ENCODE measurements around the gene DEPDC5. TPM values are rescaled to one million over a fixed set of nuclear protein-coding genes. Genes with fewer than 3 reads are reported as not detected.

Gene DEPDC5
- total and polyA plus RNA-seq, 3 experiments from 2014 or later = 11.1 to 38.1 (median 29.1) TPM

DNA sequence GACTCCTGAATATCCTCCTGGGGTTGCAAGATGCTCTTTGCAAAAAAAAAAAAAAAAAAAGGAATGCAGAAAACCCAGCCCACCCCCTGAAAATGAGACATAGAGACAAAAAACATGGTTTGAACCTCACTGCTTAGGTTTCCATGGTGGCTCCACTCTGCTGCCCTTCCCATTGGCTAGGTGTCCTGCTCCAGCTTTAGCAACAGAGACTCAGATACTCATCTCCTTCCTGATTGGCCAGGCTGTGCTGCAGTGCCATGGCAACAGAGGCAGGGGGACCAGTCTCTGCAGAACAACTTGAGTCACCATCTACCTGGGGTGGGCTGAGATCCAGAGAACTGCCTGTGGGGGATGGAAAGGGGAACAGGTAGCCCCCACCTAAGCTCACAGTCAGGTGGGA, 173.2 kb downstream of the DEPDC5 start:
- Mint-ChIP-seq H3K9me3 (no peaks in the 10 kb centered on the region), H3K4me3 (no peak overlapping the region), H3K36me3 (peaks cover 0 to 5% (median 0%) of the 10 kb centered on the region in 3 donors), H3K27me3 (peaks cover 12 to 44% of the 10 kb centered on the region in 2 donors), H3K27ac (no peak overlapping the region), H3K4me1 (no peaks in the 10 kb centered on the region)
- no peak overlapping the region for H3K27ac ChIP-seq (ENCODE audit: low read depth, low read length)
- no peaks in the 10 kb centered on the region for H3K9me3 ChIP-seq (ENCODE audit: low read length)
- no peak for DNase-seq
- H3K36me3 ChIP-seq (ENCODE audit: insufficient read depth, low read length) = no peaks in the 10 kb centered on the region
- no peak overlapping the region for H3K4me3 ChIP-seq (ENCODE audit: low read length)
- no peaks in the 10 kb centered on the region for H3K4me1 ChIP-seq (ENCODE audit: insufficient read depth, low read length)
- POLR2A ChIA-PET = no interaction called here
- H3K27me3 ChIP-seq (ENCODE audit: insufficient read depth, low read length, poor library complexity, severe bottlenecking) = no peaks in the 10 kb centered on the region
- CTCF ChIA-PET = no interaction called here

DNA sequence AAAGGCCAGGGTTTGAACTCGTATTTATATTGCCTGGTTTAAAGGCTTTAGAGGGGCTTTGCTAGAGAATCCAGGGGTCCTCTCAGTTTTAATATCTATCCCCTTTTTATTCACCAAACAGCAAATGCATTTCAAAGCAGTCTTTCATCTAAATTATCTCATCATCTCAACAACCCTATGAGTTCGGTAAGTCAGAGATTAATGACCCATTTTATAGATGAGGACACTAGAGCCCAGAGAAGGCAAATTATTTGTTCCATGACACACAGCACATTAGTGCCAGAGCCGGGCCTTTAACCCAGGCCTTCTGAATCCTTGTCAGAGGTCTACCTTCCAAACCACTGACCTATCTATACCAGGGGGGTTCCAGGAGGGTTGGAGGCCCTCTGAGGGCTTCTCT, 173.7 kb downstream of the DEPDC5 start:
- Histone ChIP-seq H3K4me3 (ENCODE audit: low read length) (no peak overlapping the region), H3K36me3 (ENCODE audit: insufficient read depth, low read length) (no peaks in the 10 kb centered on the region), H3K4me1 (ENCODE audit: insufficient read depth, low read length) (no peaks in the 10 kb centered on the region), H3K9me3 (ENCODE audit: low read length) (no peaks in the 10 kb centered on the region), H3K27ac (ENCODE audit: low read depth, low read length) (no peak overlapping the region), H3K27me3 (ENCODE audit: insufficient read depth, low read length, poor library complexity, severe bottlenecking) (no peaks in the 10 kb centered on the region)
- no peaks in the 10 kb centered on the region for H3K9me3 Mint-ChIP-seq
- H3K4me1 Mint-ChIP-seq = no peaks in the 10 kb centered on the region
- CTCF ChIA-PET = no interaction called here
- H3K27ac Mint-ChIP-seq = no peak overlapping the region
- no peak for DNase-seq
- H3K4me3 Mint-ChIP-seq = no peak overlapping the region
- peaks cover 0 to 5% (median 0%) of the 10 kb centered on the region in 3 donors for H3K36me3 Mint-ChIP-seq
- H3K27me3 Mint-ChIP-seq = peaks cover 12 to 43% of the 10 kb centered on the region in 2 donors
- POLR2A ChIA-PET = no interaction called here

DNA sequence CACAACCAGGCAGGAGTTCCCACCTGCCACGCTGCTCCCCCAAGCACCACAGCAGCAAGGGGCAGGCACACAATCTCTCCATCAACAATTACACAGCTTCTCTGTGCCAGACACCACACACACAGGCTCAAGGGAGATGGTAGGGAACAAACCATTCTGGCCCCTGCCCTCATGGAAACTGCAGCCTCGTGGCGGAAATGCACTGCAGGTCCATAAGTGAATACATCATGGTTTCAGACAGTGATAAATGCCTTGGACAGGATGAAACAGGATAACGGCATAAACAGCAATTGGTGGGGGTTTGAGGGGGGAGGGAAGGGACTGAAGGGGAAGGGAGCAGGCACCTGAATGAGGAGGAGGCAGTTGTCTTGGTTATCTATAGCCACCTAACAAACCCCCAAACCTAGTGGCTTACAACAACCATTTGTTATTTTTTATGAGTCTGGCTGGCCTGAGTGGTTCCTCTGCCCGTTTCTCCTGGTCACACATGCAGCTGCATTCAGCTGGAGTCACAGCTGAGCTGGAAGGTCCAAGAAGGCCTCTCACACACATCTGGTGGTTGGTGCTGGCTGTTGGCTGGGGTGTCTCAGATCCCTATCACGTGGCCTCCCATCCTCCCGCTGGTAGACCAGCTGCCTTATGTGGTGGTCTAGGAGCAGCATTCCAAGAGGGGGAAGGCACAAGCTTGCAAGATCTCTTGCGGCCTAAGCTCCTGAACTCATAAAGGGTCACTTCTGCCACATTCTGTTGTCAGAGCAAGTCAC, 175.5 kb downstream of the DEPDC5 start:
- POLR2A ChIA-PET = no interaction called here
- no peak for DNase-seq
- Mint-ChIP-seq H3K4me1 (no peaks in the 10 kb centered on the region), H3K36me3 (peaks cover 0 to 5% (median 0%) of the 10 kb centered on the region in 3 donors), H3K4me3 (no peak overlapping the region), H3K27ac (no peak overlapping the region), H3K27me3 (peaks cover 10 to 36% of the 10 kb centered on the region in 2 donors), H3K9me3 (no peaks in the 10 kb centered on the region)
- Histone ChIP-seq H3K27me3 (ENCODE audit: insufficient read depth, low read length, poor library complexity, severe bottlenecking) (no peaks in the 10 kb centered on the region), H3K4me1 (ENCODE audit: insufficient read depth, low read length) (no peaks in the 10 kb centered on the region), H3K9me3 (ENCODE audit: low read length) (no peaks in the 10 kb centered on the region), H3K4me3 (ENCODE audit: low read length) (no peak overlapping the region), H3K36me3 (ENCODE audit: insufficient read depth, low read length) (no peaks in the 10 kb centered on the region), H3K27ac (ENCODE audit: low read depth, low read length) (no peak overlapping the region)
- CTCF ChIA-PET = no interaction called here

DNA sequence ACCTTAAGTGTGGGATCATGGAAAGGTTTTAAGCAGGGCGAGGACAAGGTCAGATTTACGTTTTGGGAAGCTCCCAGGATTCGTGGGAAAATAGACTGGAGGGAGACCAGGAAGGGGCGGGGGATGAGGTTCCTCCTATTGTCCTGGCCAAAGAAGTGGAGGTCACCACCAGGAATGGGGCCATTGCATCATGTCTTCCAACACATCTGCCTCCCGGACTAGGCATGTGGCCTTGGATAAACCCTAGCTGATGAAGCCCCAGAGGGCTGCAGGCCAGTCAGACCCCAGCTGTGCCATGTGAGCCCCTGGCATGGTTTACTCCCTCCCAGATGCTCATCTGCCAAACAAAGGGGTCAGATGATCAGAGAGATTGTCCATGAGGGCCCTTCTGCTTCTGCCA, 179.0 kb downstream of the DEPDC5 start:
- ChIA-PET CTCF (no interaction called here), POLR2A (no interaction called here)
- H3K27me3 Mint-ChIP-seq = peaks cover 6 to 9% of the 10 kb centered on the region in 2 donors

DNA sequence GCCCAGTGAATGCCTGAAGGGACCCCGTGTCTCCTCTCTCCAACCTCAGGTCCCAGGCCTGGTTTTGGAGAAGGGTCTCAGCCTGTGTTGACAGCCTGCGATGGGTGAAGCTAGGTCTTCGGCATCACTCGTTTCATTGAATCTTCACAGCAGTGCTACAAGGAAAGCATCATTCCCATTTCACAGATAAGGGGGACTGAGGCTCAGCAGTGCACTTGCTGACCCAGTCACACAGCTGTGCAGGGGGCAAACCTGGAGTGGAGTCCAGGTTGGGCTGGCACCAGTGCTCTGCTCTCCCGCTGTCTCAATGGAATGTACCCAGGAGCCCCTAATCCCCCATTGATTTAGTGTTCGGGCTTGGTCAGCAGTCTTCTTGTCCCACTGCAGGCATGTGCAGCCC, 179.6 kb downstream of the DEPDC5 start:
- ChIA-PET POLR2A (no interaction called here), CTCF (no interaction called here)
- Mint-ChIP-seq H3K36me3 (no peaks in the 10 kb centered on the region), H3K27me3 (peaks cover 6% of the 10 kb centered on the region in 2 donors), H3K4me3 (no peak overlapping the region), H3K27ac (no peak overlapping the region), H3K4me1 (no peaks in the 10 kb centered on the region), H3K9me3 (no peaks in the 10 kb centered on the region)
- Histone ChIP-seq H3K4me1 (ENCODE audit: insufficient read depth, low read length) (no peaks in the 10 kb centered on the region), H3K36me3 (ENCODE audit: insufficient read depth, low read length) (no peaks in the 10 kb centered on the region), H3K27ac (ENCODE audit: low read depth, low read length) (no peak overlapping the region), H3K9me3 (ENCODE audit: low read length) (no peaks in the 10 kb centered on the region), H3K27me3 (ENCODE audit: insufficient read depth, low read length, poor library complexity, severe bottlenecking) (no peaks in the 10 kb centered on the region), H3K4me3 (ENCODE audit: low read length) (no peak overlapping the region)
- no peak for DNase-seq

More for the DNA sequence above, 179.0 kb downstream of the DEPDC5 start:
- Mint-ChIP-seq H3K9me3 (no peaks in the 10 kb centered on the region), H3K27ac (peak overlapping the region in 1 of 8 donors; percentile 18), H3K4me1 (no peaks in the 10 kb centered on the region), H3K4me3 (no peak overlapping the region), H3K36me3 (no peaks in the 10 kb centered on the region)
- Histone ChIP-seq H3K4me1 (ENCODE audit: insufficient read depth, low read length) (no peaks in the 10 kb centered on the region), H3K27ac (ENCODE audit: low read depth, low read length) (no peak overlapping the region), H3K9me3 (ENCODE audit: low read length) (no peaks in the 10 kb centered on the region), H3K36me3 (ENCODE audit: insufficient read depth, low read length) (no peaks in the 10 kb centered on the region), H3K27me3 (ENCODE audit: insufficient read depth, low read length, poor library complexity, severe bottlenecking) (no peaks in the 10 kb centered on the region), H3K4me3 (ENCODE audit: low read length) (no peak overlapping the region)
- no peak for DNase-seq

DNA sequence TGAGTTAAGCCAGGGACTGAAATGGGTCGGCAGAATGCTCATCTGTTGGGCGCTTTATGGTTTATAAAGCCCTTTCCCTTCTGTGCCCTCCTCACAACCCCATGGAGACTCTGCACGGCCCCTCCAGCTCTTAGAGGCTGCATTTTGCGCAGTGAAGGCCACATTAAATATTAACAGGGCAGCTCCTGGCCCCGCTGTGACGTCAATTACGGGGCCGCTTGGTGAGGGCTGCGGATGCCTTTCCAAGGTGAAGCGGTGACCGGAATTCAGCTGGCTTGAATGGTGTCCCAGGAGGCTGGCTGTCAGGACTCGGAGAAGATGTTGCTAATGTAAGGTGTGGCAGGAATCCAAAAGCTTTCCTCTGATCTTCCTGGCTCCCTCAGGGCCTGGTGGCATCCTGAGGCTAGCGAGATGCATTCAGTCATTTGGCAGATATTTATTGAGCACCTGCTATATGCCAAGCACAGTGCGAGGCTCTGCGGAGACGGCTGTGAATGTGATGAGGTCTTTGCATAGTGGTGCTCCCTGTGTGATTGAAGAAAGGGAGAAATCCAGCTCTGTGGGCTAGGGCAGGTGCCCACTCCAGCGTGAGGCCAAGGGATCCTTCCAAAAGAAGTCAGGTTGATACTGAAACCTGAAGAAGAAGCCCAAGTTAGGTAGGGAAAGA, 180.1 kb downstream of the DEPDC5 start:
- H3K4me3 Mint-ChIP-seq = no peak overlapping the region
- DNase-seq = no peak
- ChIA-PET POLR2A (no interaction called here), CTCF (no interaction called here)
- Histone ChIP-seq H3K27me3 (ENCODE audit: insufficient read depth, low read length, poor library complexity, severe bottlenecking) (no peaks in the 10 kb centered on the region), H3K4me3 (ENCODE audit: low read length) (no peak overlapping the region), H3K4me1 (ENCODE audit: insufficient read depth, low read length) (no peaks in the 10 kb centered on the region), H3K27ac (ENCODE audit: low read depth, low read length) (no peak overlapping the region), H3K36me3 (ENCODE audit: insufficient read depth, low read length) (no peaks in the 10 kb centered on the region), H3K9me3 (ENCODE audit: low read length) (no peaks in the 10 kb centered on the region)
- no peaks in the 10 kb centered on the region for H3K4me1 Mint-ChIP-seq
- peak overlapping the region in 1 of 8 donors; percentile 76 for H3K27ac Mint-ChIP-seq
- no peaks in the 10 kb centered on the region for H3K36me3 Mint-ChIP-seq
- no peaks in the 10 kb centered on the region for H3K9me3 Mint-ChIP-seq
- peaks cover 4 to 6% of the 10 kb centered on the region in 2 donors for H3K27me3 Mint-ChIP-seq

DNA sequence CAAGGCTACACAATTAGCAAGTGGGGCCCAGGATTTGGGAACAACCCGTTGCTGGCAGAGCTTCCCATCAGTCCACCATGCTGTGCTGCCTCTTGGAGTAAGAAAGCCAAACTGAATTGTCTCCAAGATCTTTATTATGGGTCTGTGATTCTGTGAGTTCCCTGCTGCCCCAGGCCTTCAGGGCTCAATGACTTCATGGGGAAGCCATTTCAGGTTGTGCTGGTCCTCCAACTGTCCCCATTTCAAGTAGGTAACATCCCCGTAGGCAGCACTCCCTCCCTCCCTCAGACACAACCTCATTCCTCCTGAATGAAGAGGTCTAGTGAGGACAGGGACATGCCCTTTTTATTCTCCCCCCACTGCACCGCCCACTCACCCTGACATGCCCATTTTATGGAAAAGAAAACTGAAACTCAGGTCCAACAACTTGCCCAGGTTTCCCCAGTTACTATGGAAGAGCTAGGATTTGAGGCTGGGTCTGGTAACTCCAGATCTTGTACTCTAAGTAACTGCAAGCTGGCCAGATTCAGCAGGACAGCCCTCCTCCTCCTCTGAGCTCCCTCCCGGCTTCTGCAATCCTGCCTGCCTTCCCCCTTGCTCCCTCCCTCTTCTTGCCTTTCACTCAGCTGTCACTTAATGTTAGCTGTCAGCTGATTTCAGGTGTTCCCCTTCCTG, 182.3 kb downstream of the DEPDC5 start:
- no peaks in the 10 kb centered on the region for H3K27me3 ChIP-seq (ENCODE audit: insufficient read depth, low read length, poor library complexity, severe bottlenecking)
- Mint-ChIP-seq H3K4me1 (no peaks in the 10 kb centered on the region), H3K4me3 (no peak overlapping the region), H3K27me3 (peaks cover 0 to 6% of the 10 kb centered on the region in 2 donors), H3K9me3 (no peaks in the 10 kb centered on the region), H3K36me3 (no peaks in the 10 kb centered on the region), H3K27ac (peak overlapping the region in 1 of 8 donors; percentile 65)
- H3K27ac ChIP-seq (ENCODE audit: low read depth, low read length) = no peak overlapping the region
- no peaks in the 10 kb centered on the region for H3K36me3 ChIP-seq (ENCODE audit: insufficient read depth, low read length)
- no peaks in the 10 kb centered on the region for H3K9me3 ChIP-seq (ENCODE audit: low read length)
- CTCF ChIA-PET = no interaction called here
- POLR2A ChIA-PET = no interaction called here
- no peaks in the 10 kb centered on the region for H3K4me1 ChIP-seq (ENCODE audit: insufficient read depth, low read length)
- DNase-seq = no peak
- no peak overlapping the region for H3K4me3 ChIP-seq (ENCODE audit: low read length)

DNA sequence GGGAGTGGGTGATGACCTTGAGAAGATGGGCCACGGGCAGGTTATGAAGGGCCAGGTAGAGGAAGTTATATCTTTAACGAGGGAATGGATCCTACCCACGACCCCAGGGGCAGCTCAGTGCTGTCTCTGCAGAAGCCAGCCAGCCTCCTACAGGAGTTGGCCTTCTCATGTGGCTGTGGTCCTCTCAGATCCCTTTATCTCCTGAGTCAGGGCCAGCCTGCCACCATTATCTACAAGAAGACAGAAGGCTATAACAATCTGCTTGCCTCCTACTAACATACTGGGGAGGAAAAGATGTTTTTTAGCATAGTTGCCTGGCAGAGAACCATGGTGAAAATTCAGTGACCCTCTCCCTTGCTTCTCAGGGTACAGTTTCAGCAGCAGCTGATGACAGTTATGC, 183.5 kb downstream of the DEPDC5 start:
- Histone ChIP-seq H3K4me1 (ENCODE audit: insufficient read depth, low read length) (no peaks in the 10 kb centered on the region), H3K27ac (ENCODE audit: low read depth, low read length) (no peak overlapping the region), H3K9me3 (ENCODE audit: low read length) (no peaks in the 10 kb centered on the region), H3K4me3 (ENCODE audit: low read length) (no peak overlapping the region), H3K27me3 (ENCODE audit: insufficient read depth, low read length, poor library complexity, severe bottlenecking) (no peaks in the 10 kb centered on the region), H3K36me3 (ENCODE audit: insufficient read depth, low read length) (no peaks in the 10 kb centered on the region)
- CTCF ChIA-PET = no interaction called here
- H3K4me1 Mint-ChIP-seq = no peaks in the 10 kb centered on the region
- no peaks in the 10 kb centered on the region for H3K9me3 Mint-ChIP-seq
- H3K36me3 Mint-ChIP-seq = no peaks in the 10 kb centered on the region
- no peak overlapping the region for H3K4me3 Mint-ChIP-seq
- no peak for DNase-seq
- H3K27me3 Mint-ChIP-seq = no peaks in the 10 kb centered on the region
- POLR2A ChIA-PET = no interaction called here
- peak overlapping the region in 1 of 8 donors; percentile 79 for H3K27ac Mint-ChIP-seq

All from CD8-positive, alpha-beta memory T cell (primary cell).